Middle frontal gyrus (tissue), 1 donor: ENCODE results near the gene TET2.

Experiments
- DNase-seq: peaks from one replicate; pipeline ENCODE4 v3.0.0-alpha.2; 2015; ENCODE audit warnings: low spot score; ENCODE audit errors: extremely low spot score

Gene TET2

DNA sequence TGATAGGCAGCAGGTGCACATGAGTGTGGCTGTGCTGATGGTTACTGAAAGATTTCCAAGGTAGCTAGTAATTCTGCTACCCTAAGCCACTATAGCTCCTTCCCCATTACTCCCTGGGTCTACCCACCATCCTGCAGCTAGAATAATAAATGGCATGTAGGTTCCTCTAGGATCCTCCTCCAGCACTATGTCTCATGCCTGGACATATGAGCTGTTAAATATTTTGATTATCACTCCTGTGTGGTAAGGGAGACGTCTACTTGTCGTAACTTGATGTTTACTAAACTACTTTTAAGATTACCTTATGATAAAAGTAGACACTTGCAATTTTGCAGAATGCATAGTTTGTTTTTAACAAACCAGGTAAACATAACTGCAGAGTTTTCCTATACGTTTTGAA is 35.5 kb downstream of the TET2 start:
- no peak for DNase-seq

- no peak for DNase-seq
These were observed 37.8 kb downstream of the TET2 start for GRCh38 chr4:105184316-105184980.

DNA sequence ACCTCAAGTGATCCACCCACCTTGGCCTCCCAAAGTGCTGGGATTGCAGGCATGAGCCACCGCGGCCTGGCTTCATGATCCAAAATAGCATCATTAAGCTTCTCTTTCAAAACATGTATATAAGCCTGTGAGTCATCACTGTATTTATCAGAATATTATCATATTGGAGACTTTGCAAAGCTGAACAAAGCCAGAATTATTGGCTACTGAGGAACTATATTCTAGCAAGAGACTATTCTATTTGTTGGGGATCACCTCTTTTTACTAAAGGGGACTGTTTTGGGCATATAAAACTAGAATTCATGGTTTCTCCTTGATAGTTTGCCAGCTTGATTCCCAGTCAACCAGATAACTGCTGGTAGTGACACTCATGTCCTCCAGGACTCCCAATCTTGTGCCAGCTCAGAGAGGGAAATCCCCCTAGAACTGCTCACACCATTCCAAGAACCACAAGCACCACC is 40.1 kb downstream of the TET2 start:
- DNase-seq = no peak

DNA sequence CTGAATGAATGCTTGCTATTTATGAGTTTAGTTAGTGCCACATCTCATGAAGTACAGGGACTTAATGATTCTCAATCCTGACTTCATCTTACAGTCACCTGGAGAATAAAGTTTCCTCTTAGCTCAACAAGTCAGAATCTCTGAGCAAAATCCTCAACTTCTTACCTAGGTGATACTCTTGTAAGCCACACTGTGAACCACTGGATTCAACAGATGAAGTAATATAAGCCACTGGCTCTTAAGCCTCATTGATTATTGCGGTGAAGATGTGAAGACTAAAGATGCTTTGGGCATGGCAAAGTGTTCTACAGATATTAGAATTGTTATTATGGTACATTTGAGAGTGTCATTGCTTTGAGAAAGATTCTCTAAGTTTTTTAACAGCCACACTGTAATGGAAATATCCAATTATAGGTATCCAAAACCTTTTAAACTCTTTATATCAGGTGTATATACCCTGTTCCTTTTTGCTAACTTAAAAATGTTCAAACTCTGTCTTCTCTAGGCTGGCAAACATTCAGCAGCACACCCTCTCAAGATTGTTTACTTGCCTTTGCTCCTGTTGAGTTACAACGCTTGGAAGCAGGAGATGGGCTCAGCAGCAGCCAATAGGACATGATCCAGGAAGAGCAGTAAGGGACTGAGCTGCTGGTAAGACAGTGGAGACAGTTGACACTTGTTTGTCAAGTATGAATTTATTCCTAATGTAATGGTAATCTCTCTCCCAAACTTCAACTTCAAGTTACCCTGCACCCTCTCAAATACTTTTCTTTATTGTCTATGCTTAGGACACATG is 43.4 kb downstream of the TET2 start:
- DNase-seq = no peak

- no peak for DNase-seq
These were observed 45.0 kb downstream of the TET2 start for GRCh38 chr4:105191621-105192210.

DNA sequence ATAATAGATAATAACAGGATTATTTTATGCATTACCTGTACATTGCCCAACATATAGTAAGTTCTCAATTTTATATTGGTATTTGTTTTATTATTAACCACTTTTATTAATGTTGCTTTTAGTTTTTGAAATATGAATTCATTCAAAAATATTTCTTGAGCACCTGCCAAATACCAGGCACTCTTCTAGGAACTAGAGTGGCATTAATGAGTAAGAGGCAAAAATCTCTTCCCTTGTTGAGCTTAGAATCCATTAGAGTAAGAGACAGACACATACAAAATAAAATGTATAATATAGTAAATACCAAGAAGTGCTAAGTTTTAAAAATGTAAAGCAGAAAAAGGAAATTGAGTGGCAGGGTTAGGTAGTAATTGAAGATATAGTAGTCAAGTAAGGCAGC is 45.8 kb downstream of the TET2 start:
- DNase-seq = no peak

DNA sequence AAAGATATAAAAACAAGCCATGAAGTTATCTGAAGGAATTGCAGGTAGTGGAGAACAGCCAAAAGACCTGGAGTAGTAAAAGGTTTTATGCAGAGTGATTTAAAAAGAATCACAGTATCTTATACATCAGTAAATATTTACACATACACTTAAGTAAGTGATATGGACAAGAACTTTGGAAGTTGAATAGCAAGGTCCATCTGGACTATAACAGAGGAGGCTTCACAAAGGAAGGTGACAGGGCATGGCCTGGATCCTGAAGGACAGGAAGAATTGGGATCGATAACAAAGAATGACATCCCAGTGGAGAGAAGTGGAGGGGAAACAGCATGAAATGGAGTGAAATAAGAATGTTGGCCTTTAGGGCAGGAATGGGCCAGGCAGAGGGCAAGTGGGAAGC is 46.2 kb downstream of the TET2 start:
- no peak for DNase-seq

- DNase-seq = no peak
These were observed 46.9 kb downstream of the TET2 start for GRCh38 chr4:105193536-105193935.

DNA sequence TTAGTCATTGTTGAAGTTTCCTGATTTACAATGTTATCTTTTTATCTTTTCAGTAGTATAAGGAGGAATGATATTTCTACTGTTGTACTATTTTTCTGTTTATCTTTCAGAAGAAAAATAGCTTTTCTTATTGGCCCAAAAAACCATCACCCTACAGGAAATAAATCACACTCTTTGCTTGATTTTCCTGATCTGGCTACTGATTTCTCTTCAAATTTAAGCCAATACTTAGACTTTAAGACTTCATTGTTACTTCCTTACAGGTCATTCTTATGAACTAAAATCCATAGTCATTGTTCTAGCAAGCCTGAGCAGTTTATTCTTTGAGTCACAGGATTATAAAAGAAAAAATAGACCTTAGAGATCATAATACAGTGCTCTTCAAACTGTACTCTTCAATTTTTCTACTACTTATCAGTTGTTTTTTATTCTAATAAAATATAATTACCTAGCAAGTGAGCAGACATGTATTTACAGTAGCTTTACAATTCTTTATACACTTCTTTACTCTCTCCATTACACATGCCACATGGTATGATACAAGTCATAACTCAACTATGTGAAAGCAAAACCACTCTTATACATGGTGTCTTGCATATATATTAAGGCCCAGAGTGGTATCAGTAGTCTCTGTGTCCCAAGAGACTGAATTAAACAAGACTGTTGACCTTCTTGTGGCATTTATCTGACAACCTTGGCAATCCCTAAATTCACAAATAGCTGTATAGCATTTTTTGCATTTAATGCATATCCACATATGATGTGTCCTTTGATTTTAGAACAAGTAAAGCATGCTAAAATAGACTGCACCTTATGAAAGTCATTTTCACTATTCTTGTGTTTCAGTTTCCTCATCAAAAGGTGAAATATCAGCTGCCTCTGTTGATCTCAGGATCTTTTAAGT is 47.9 kb downstream of the TET2 start:
- DNase-seq = no peak

DNA sequence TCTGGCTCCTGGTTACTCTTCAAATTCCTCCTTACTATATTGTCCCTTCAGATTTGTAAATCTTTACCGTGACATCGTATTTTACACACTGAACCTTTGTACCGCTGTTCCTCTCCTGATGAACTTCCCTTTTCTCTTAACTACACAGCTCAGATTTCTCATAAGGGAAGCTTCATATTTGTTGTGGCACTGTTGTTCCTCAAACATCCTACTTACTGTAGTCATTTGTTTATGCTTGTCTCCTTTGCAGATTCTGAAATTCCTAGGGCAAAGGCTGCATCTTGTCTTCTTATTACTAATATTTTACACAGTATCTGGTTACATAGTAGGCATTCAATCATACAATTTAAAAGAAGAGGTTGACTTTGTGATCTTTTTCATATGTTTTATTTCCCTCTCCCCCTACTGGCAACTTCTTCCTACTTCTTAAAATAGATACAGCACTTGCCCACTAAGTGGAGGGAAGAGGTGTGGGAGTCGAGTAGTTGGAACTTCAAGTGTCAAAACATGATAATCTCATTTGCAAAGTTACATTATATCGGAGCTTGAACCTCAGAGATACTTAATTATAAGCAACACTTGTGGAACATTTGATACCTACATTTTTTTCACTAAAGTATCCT is 50.0 kb downstream of the TET2 start:
- DNase-seq = no peak

- no peak for DNase-seq
These were observed 51.1 kb downstream of the TET2 start for GRCh38 chr4:105197777-105198176.

DNA sequence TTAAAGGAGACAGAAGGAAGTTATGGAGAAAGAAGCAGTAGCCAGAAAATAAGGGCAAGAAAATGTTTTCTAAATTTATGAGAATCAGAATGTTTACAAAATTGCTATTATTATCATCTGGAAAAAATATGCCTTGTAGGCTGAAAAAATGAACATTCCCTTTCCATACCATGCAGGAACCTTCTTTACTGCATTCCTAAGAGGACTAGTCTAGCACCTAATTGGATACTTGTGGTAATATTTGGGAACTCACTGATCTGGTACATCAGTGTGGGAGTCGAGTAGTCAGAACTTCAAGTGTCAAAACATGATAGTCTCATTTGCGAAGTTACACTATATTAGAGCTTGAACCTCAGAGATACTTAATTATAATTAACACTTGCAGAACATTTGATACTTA is 51.9 kb downstream of the TET2 start:
- no peak for DNase-seq

GRCh38 chr4:105206214-105206613 is 59.5 kb downstream of the TET2 start:
- no peak for DNase-seq

DNA sequence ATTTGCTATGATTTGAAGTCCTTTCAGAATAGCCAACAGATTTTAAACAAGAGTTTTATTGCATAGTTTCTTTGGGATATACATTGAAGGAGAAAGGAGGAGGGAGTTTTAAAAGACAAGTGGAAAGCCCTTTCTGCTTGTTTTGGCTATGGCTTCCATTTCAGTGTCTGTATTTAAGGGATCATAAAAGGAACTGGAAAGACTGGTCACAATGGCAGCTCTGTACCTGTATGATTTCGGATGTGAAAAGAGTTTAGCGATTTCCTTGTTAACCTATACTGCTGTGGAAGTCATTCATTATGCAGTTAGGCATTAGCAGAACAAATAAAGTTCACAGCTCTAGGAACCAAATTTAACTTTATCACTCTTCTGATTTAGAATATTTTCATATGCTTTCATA is 60.7 kb downstream of the TET2 start:
- no peak for DNase-seq

DNA sequence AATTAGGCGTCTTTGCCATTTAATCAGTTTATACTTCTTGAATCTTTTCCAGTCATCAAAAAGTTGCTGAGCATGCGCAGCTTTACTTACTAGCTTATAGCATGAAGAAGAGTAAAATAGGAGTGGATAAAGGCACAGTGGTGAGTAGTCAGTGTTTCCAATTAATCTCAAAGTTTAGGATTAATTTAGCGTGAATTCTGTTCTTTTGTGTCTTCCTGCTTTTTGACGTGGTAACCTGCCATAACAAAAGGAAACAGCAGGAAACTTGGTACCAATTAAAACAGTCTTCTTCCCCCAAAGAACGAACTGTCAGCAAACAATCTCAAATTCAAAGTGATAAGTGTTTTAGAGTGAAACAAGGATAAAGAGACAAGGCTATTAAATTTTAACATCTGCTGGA is 61.9 kb downstream of the TET2 start:
- DNase-seq = no peak

- DNase-seq = no peak
These were observed 64.2 kb downstream of the TET2 start for GRCh38 chr4:105210916-105211315.

GRCh38 chr4:105215609-105216313 is 69.1 kb downstream of the TET2 start:
- no peak for DNase-seq

DNA sequence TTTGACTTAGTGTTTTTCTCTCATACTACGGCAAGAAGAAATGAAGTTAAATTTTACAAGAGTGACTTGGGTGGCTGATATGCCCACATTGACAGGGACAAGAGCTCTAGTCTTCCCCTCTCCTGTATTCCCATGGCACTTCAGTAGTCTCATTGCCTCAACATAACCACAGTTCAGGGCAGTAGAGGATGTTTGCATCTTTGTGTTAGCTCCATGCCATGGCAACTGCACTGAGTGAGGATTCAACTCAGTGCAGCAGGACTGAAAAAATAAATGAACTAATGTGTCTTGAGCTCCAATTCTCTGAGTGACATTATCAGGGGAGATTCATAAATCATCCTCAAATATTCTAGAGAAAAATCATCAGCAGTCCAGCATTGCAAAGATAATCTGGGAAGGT is 78.8 kb downstream of the TET2 start:
- DNase-seq = no peak

- no peak for DNase-seq
These were observed 80.4 kb downstream of the TET2 start for GRCh38 chr4:105227054-105227453.

- DNase-seq = no peak
These were observed 83.6 kb downstream of the TET2 start for GRCh38 chr4:105230287-105230686.
